Neural cell (in vitro differentiated cells): ENCODE results near the gene ACKR4. TPM values are rescaled to one million over a fixed set of nuclear protein-coding genes. Genes with fewer than 3 reads are reported as not detected.

Experiments
- H2AFZ ChIP-seq: fragments of 200-600, 300-800 bp; sonication (generic), shearing (Covaris generic); 2 replicates; pipeline ENCODE4 v1.6.0; 2014; ENCODE audit warnings: low read depth, mild to moderate bottlenecking, antibody characterized with exemption, low read length, moderate library complexity
- H3F3A ChIP-seq: fragments of 200-600 bp; shearing (Covaris generic); 2 replicates; pipeline ENCODE4 v1.6.1; 2016; ENCODE audit warnings: mild to moderate bottlenecking, moderate library complexity, mixed read lengths, antibody characterized with exemption, low read length; ENCODE audit not compliant: insufficient read depth, poor library complexity, severe bottlenecking
- H3K27ac ChIP-seq: fragments of 200-600, 300-800 bp; sonication (generic), shearing (Covaris generic); 2 replicates; pipeline ENCODE4 v1.5.1; 2014; ENCODE audit warnings: mild to moderate bottlenecking, low read length, moderate library complexity
- H3K27me3 ChIP-seq: fragments of 300-800, 200-600 bp; sonication (generic), shearing (Covaris generic); 2 replicates; pipeline ENCODE4 v1.6.0; 2014; ENCODE audit warnings: mild to moderate bottlenecking, low read depth, low read length, moderate library complexity; ENCODE audit not compliant: insufficient read depth
- H3K36me3 ChIP-seq: fragments of 300-800, 200-600 bp; sonication (generic), shearing (Covaris generic); 2 replicates; pipeline ENCODE4 v1.5.1; 2014; ENCODE audit warnings: mild to moderate bottlenecking, antibody characterized with exemption, low read length, moderate library complexity; ENCODE audit not compliant: insufficient read depth
- H3K4me2 ChIP-seq: fragments of 300-800, 200-600 bp; sonication (generic), shearing (Covaris generic); 2 replicates; pipeline ENCODE4 v1.6.0; 2014; ENCODE audit warnings: mild to moderate bottlenecking, low read length
- H3K4me3 ChIP-seq: fragments of 300-800, 200-600 bp; sonication (generic), shearing (Covaris generic); 2 replicates; pipeline ENCODE4 v1.5.1; 2014; ENCODE audit warnings: mild to moderate bottlenecking, low read length, moderate library complexity
- H3K79me2 ChIP-seq: fragments of 200-600 bp; shearing (Covaris generic); replicated peaks from 2 replicates; pipeline ENCODE4 v1.6.0; 2014; ENCODE audit warnings: mild to moderate bottlenecking, low read length, moderate library complexity; ENCODE audit not compliant: insufficient read depth
- H3K9ac ChIP-seq: fragments of 300-800, 200-600 bp; sonication (generic), shearing (Covaris generic); 2 replicates; pipeline ENCODE4 v1.6.1; 2016; ENCODE audit warnings: mild to moderate bottlenecking, low read length, mixed read lengths
- H3K9me2 ChIP-seq: fragments of 200-600 bp; shearing (Covaris generic); 2 replicates; pipeline ENCODE4 v1.6.1; 2016; ENCODE audit warnings: mild to moderate bottlenecking, low read length, mixed read lengths; ENCODE audit not compliant: insufficient read depth
- H3K9me3 ChIP-seq: fragments of 200-600, 300-800 bp; sonication (generic), shearing (Covaris generic); 2 replicates; pipeline ENCODE4 v1.6.1; 2016; ENCODE audit warnings: mild to moderate bottlenecking, mixed run types, low read length, moderate library complexity, mixed read lengths
- H4K20me1 ChIP-seq: fragments of 200-600 bp; shearing (Covaris generic); 2 replicates; pipeline ENCODE4 v1.6.1; 2016; ENCODE audit warnings: mild to moderate bottlenecking, mixed run types; ENCODE audit not compliant: insufficient read depth
- CTCF ChIP-seq: fragments of 450-650 bp; IDR thresholded peaks from 2 replicates; pipeline ENCODE4 v1.5.1; 2014; ENCODE audit warnings: antibody characterized with exemption, mild to moderate bottlenecking, moderate library complexity; ENCODE audit not compliant: poor library complexity, severe bottlenecking
- EP300 ChIP-seq: fragments of 450-650 bp; conservative IDR thresholded peaks from 2 replicates; pipeline ENCODE4 v1.6.1; 2014; ENCODE audit warnings: antibody characterized with exemption, mild to moderate bottlenecking, moderate library complexity; ENCODE audit not compliant: poor library complexity, severe bottlenecking
- EZH2 ChIP-seq: fragments of 200-600, 300-800 bp; shearing (Covaris generic), sonication (generic); IDR thresholded peaks from 2 replicates; pipeline ENCODE4 v1.6.1; 2014; ENCODE audit warnings: antibody characterized with exemption, low read length, borderline replicate concordance, mild to moderate bottlenecking; ENCODE audit not compliant: insufficient read depth, poor library complexity, severe bottlenecking
- MXI1 ChIP-seq: fragments of 450-650 bp; conservative IDR thresholded peaks from 2 replicates; pipeline ENCODE4 v1.6.1; 2014; ENCODE audit warnings: antibody characterized with exemption, mild to moderate bottlenecking; ENCODE audit not compliant: poor library complexity, severe bottlenecking
- POLR2AphosphoS5 ChIP-seq: IDR thresholded peaks from 2 replicates; pipeline ENCODE4 v1.6.1; 2012
- RAD21 ChIP-seq: fragments of 450-650 bp; conservative IDR thresholded peaks from 2 replicates; pipeline ENCODE4 v1.6.1; 2014; ENCODE audit warnings: antibody characterized with exemption, mild to moderate bottlenecking, moderate library complexity
- REST ChIP-seq: IDR thresholded peaks from 2 replicates; pipeline ENCODE4 v1.6.1; 2012; ENCODE audit warnings: borderline replicate concordance
- SMC3 ChIP-seq: fragments of 450-650 bp; conservative IDR thresholded peaks from 2 replicates; pipeline ENCODE4 v1.6.1; 2014; ENCODE audit warnings: antibody characterized with exemption, mild to moderate bottlenecking, moderate library complexity; ENCODE audit not compliant: poor library complexity
- TAF1 ChIP-seq: IDR thresholded peaks from 2 replicates; pipeline ENCODE4 v1.6.1; 2012; ENCODE audit warnings: low read depth
- polyA plus RNA-seq: library from polyadenylated mRNA; depleted of rRNA; stranded (reverse); fragments of >200 nt; gene quantifications from 2 replicates; pipeline ENCODE4 v1.2.3, GENCODE V29; 2014

ACKR4 gene
- polyA plus RNA-seq, 1 donor from 2014 or later: not detected

DNA sequence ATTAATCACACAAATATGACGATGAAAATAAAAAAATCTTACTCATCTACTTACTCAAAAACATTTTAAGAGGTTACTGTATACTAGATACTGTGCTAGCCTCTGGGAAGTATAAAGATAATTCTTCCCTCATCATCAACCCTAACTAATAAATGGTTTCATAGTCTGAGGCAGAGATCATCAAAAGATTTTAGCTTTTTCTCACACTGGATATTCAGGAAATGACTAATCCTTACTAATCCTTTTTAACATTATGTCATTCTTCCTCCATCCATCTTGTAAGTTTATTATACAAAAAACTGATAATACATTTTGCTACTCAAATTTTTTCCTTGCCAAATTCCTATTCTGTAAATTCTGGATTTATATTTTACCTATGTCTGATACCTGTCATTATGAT is 32.9 kb downstream of the ACKR4 start:
- no peaks in the 10 kb centered on the region for H4K20me1 ChIP-seq
- no peaks in the 10 kb centered on the region for H3K9me2 ChIP-seq
- H3F3A ChIP-seq: no peaks in the 10 kb centered on the region
- H3K27me3 ChIP-seq: no peaks in the 10 kb centered on the region
- no peak overlapping the region for H3K9ac ChIP-seq
- no peak overlapping the region for H3K4me2 ChIP-seq
- no peaks in the 10 kb centered on the region for H3K79me2 ChIP-seq
- H3K36me3 ChIP-seq: no peaks in the 10 kb centered on the region
- H2AFZ ChIP-seq: no peak overlapping the region
- TF ChIP-seq POLR2AphosphoS5: no peak
- no peak for TF ChIP-seq TAF1
- TF ChIP-seq SMC3: no peak
- TF ChIP-seq MXI1: no peak
- no peak for TF ChIP-seq EZH2
- TF ChIP-seq EP300: no peak
- no peak for TF ChIP-seq REST
- no peak for TF ChIP-seq RAD21
- TF ChIP-seq CTCF: no peak
- H3K9me3 ChIP-seq: no peaks in the 10 kb centered on the region
- H3K4me3 ChIP-seq: no peak overlapping the region
- no peak overlapping the region for H3K27ac ChIP-seq

DNA sequence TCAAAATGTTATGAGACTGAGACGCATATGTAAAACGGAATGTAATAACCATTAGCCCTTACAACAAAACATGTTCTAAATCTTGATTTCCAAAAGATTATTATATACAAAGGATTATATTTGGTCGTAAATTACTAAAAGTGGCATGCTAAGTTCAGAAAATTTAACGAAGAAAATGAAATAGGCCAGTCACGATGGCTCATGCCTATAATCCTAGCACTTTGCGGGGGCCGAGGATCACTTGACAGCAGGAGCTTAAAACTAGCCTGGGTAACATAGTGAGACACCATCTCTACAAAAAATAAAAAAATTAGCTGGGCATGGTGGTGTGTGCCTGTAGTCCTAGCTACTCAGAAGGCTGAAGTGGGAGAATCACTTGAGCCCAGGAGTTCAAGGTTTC is 33.5 kb downstream of the ACKR4 start:
- no peaks in the 10 kb centered on the region for H3K36me3 ChIP-seq
- no peaks in the 10 kb centered on the region for H3K9me3 ChIP-seq
- no peaks in the 10 kb centered on the region for H4K20me1 ChIP-seq
- no peaks in the 10 kb centered on the region for H3K27me3 ChIP-seq
- no peak overlapping the region for H3K4me2 ChIP-seq
- H3K79me2 ChIP-seq: no peaks in the 10 kb centered on the region
- no peak for TF ChIP-seq TAF1
- TF ChIP-seq EP300: no peak
- TF ChIP-seq CTCF: no peak
- TF ChIP-seq SMC3: no peak
- TF ChIP-seq EZH2: no peak
- TF ChIP-seq POLR2AphosphoS5: no peak
- TF ChIP-seq MXI1: no peak
- no peak for TF ChIP-seq REST
- TF ChIP-seq RAD21: no peak
- no peaks in the 10 kb centered on the region for H3F3A ChIP-seq
- H3K9me2 ChIP-seq: no peaks in the 10 kb centered on the region
- H3K27ac ChIP-seq: no peak overlapping the region
- no peak overlapping the region for H2AFZ ChIP-seq
- H3K4me3 ChIP-seq: no peak overlapping the region
- H3K9ac ChIP-seq: no peak overlapping the region
